ENCODE data around the gene ZCCHC24. TPM values are rescaled to one million over a fixed set of nuclear protein-coding genes. Genes with fewer than 3 reads are reported as not detected.
A peak's percentile ranks its signal among the peaks of the same experiment; 100 is the strongest.
"Not testable (repeated sequence)": the region's sequence is repeated elsewhere in the genome, so short reads cannot be mapped to it uniquely, and the experiment has no call there.

The ZCCHC24 gene
- total RNA-seq, 1 donor from 2014 or later, result 6.3 TPM

- DNase-seq (ENCODE audit: low read depth), result no peak
These were observed 98.8 kb downstream of the ZCCHC24 start for GRCh38 chr10:79346388-79347225.

GRCh38 chr10:79346012-79346340, 99.4 kb downstream of the ZCCHC24 start:
- DNase-seq (ENCODE audit: low read depth), result no peak

- DNase-seq (ENCODE audit: low read depth), result no peak
These were observed 100.0 kb downstream of the ZCCHC24 start for GRCh38 chr10:79345241-79346011.

- no peak for DNase-seq (ENCODE audit: low read depth)
These were observed 100.8 kb downstream of the ZCCHC24 start for GRCh38 chr10:79344502-79345195.

- no peak for DNase-seq (ENCODE audit: low read depth)
These were observed 102.4 kb downstream of the ZCCHC24 start for GRCh38 chr10:79342811-79343561.

GRCh38 chr10:79342295-79342761, 103.1 kb downstream of the ZCCHC24 start:
- DNase-seq (ENCODE audit: low read depth), result no peak

GRCh38 chr10:79340646-79341244, 104.7 kb downstream of the ZCCHC24 start:
- no peak for DNase-seq (ENCODE audit: low read depth)

GRCh38 chr10:79339266-79339665, 106.2 kb downstream of the ZCCHC24 start:
- DNase-seq (ENCODE audit: low read depth), result no peak

GRCh38 chr10:79337783-79338469, 107.5 kb downstream of the ZCCHC24 start:
- DNase-seq (ENCODE audit: low read depth), result not testable (repeated sequence)

GRCh38 chr10:79336739-79337138, 108.7 kb downstream of the ZCCHC24 start:
- no peak for DNase-seq (ENCODE audit: low read depth)

GRCh38 chr10:79336276-79336675, 109.1 kb downstream of the ZCCHC24 start:
- no peak for DNase-seq (ENCODE audit: low read depth)

- DNase-seq (ENCODE audit: low read depth), result no peak
These were observed 109.8 kb downstream of the ZCCHC24 start for GRCh38 chr10:79335470-79336235.

- no peak for DNase-seq (ENCODE audit: low read depth)
These were observed 110.3 kb downstream of the ZCCHC24 start for GRCh38 chr10:79335094-79335469.

- DNase-seq (ENCODE audit: low read depth), result no peak
These were observed 110.9 kb downstream of the ZCCHC24 start for GRCh38 chr10:79334573-79334972.

- peak; percentile 30 for DNase-seq (ENCODE audit: low read depth)
These were observed 111.9 kb downstream of the ZCCHC24 start for GRCh38 chr10:79333513-79333912.

GRCh38 chr10:79332610-79333315, 112.7 kb downstream of the ZCCHC24 start:
- DNase-seq (ENCODE audit: low read depth), result not testable (repeated sequence)
